Upper lobe of right lung (tissue), 1 donor: ENCODE results near the gene NDRG4. TPM values are rescaled to one million over a fixed set of nuclear protein-coding genes. Genes with fewer than 3 reads are reported as not detected.

ENCODE experiments used
- ATAC-seq: fragments of 200-7000 bp; cut with Tn5 transposase; one replicate; pipeline ENCODE4 v1.9.1; 2020; ENCODE audit warnings: mild to moderate bottlenecking, moderate library complexity
- DNase-seq: peaks from one replicate; pipeline ENCODE4 v3.0.0-alpha.2; 2020
- H3K27ac ChIP-seq: fragments of 200-600 bp; one replicate; pipeline ENCODE4 v1.8.0; 2022
- H3K27me3 ChIP-seq: fragments of 200-600 bp; one replicate; pipeline ENCODE4 v1.8.0; 2022; ENCODE audit warnings: mild to moderate bottlenecking
- H3K36me3 ChIP-seq: fragments of 200-600 bp; one replicate; pipeline ENCODE4 v1.8.0; 2022
- H3K4me1 ChIP-seq: fragments of 200-600 bp; one replicate; pipeline ENCODE4 v1.8.0; 2022
- H3K4me3 ChIP-seq: fragments of 200-600 bp; one replicate; pipeline ENCODE4 v1.8.0; 2022; ENCODE audit warnings: mild to moderate bottlenecking
- H3K9me3 ChIP-seq: fragments of 200-600 bp; one replicate; pipeline ENCODE4 v1.8.0; 2022
- intact Hi-C: fragments of 100-400 bp; cut with DNase I; formaldehyde crosslinking; loops from one replicate; pipeline ENCODE4 v1.11.0; 2022
- total RNA-seq: library from RNA; stranded (reverse); fragmentation: NEBNext Ultra II Directional; extraction: Animal tissue kit (Norgen Biotek cat#: 25700); gene quantifications from one replicate; pipeline ENCODE4 v1.2.1, GENCODE V29; 2021
- TF ChIP-seq, protein P1 (sequence below): fragments of 200-600 bp; IDR thresholded peaks from one replicate; pipeline ENCODE4 v1.8.0; 2022; ENCODE audit warnings: antibody characterized with exemption
- donor health status: DM: no; HTN: yes; CAD: no; lungs with severe emphysema.

NDRG4 gene
- total RNA-seq, 1 donor from 2014 or later: 48.1 TPM

GRCh38 chr16:58497468-58497867, 2.5 kb upstream of the NDRG4 start:
- Histone ChIP-seq H3K4me1 (peaks cover 4% of the 10 kb centered on the region), H3K27ac (no peak overlapping the region), H3K9me3 (no peaks in the 10 kb centered on the region), H3K4me3 (no peak overlapping the region), H3K27me3 (peaks cover 24% of the 10 kb centered on the region), H3K36me3 (no peaks in the 10 kb centered on the region)
- TF ChIP-seq, protein P1, sequence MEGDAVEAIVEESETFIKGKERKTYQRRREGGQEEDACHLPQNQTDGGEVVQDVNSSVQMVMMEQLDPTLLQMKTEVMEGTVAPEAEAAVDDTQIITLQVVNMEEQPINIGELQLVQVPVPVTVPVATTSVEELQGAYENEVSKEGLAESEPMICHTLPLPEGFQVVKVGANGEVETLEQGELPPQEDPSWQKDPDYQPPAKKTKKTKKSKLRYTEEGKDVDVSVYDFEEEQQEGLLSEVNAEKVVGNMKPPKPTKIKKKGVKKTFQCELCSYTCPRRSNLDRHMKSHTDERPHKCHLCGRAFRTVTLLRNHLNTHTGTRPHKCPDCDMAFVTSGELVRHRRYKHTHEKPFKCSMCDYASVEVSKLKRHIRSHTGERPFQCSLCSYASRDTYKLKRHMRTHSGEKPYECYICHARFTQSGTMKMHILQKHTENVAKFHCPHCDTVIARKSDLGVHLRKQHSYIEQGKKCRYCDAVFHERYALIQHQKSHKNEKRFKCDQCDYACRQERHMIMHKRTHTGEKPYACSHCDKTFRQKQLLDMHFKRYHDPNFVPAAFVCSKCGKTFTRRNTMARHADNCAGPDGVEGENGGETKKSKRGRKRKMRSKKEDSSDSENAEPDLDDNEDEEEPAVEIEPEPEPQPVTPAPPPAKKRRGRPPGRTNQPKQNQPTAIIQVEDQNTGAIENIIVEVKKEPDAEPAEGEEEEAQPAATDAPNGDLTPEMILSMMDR: no peak
- ATAC-seq (no peak), DNase-seq (no peak)
- intact Hi-C loops: no loop called here

DNA sequence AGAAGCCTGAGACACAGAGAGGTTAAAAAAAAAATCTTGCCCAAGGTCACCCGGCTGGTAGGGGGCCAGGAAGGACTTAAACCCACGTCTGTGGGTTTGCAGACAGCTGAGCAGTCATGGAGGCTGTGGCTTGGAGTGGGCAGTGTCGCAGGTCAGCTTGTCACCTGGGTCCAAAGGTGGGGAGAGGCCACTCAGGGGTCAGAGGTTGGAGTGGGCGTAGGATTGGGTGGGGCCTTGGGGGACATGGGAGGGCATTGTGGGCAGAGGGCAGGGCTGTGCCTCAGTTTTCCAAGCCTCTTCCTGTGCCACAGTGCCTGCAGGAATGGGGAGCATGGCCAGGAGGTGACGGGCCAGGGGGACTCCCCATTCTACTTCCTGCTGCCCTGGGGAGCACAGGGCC, 2.0 kb upstream of the NDRG4 start:
- intact Hi-C loops: no loop called here
- TF ChIP-seq, protein P1: no peak
- no peak overlapping the region for H3K4me3 ChIP-seq
- ATAC-seq (no peak), DNase-seq (no peak)
- H3K9me3 ChIP-seq: no peaks in the 10 kb centered on the region
- H3K36me3 ChIP-seq: no peaks in the 10 kb centered on the region
- peaks cover 4% of the 10 kb centered on the region for H3K4me1 ChIP-seq
- H3K27me3 ChIP-seq: peaks cover 28% of the 10 kb centered on the region
- no peak overlapping the region for H3K27ac ChIP-seq

GRCh38 chr16:58498341-58499091, 1.4 kb upstream of the NDRG4 start:
- intact Hi-C loops: no loop called here
- no peak overlapping the region for H3K4me3 ChIP-seq
- H3K9me3 ChIP-seq: no peaks in the 10 kb centered on the region
- DNase-seq (no peak), ATAC-seq (no peak)
- H3K27ac ChIP-seq: no peak overlapping the region
- H3K36me3 ChIP-seq: no peaks in the 10 kb centered on the region
- peaks cover 4% of the 10 kb centered on the region for H3K4me1 ChIP-seq
- H3K27me3 ChIP-seq: peaks cover 28% of the 10 kb centered on the region
- TF ChIP-seq, protein P1: no peak

DNA sequence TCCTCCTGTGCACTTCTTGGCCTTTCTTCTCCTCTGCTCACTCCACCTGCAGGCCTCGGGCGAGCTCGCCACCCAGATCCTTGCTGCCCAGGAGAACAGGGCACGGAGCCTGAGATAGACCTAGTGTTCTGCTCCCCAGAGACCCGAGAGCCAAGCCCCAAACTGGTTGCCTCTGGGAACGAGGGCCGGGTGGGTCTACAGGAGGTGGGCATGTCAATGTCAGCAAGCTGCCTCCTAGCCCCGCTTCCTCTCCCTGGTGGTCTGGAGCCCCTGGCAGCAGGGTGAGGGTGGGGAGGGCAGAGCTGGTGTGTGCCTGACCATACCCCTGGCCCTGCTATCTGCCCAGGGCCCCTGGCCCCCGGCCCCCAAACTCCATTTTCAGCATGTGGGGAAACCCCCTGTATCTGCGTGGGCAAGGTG, 841 bp upstream of the NDRG4 start:
- Histone ChIP-seq H3K4me1 (peaks cover 4% of the 10 kb centered on the region), H3K27me3 (peaks cover 30% of the 10 kb centered on the region), H3K4me3 (no peak overlapping the region), H3K9me3 (no peaks in the 10 kb centered on the region), H3K36me3 (no peaks in the 10 kb centered on the region), H3K27ac (no peak overlapping the region)
- DNase-seq (no peak), ATAC-seq (no peak)
- intact Hi-C loops: no loop called here
- TF ChIP-seq, protein P1: no peak

DNA sequence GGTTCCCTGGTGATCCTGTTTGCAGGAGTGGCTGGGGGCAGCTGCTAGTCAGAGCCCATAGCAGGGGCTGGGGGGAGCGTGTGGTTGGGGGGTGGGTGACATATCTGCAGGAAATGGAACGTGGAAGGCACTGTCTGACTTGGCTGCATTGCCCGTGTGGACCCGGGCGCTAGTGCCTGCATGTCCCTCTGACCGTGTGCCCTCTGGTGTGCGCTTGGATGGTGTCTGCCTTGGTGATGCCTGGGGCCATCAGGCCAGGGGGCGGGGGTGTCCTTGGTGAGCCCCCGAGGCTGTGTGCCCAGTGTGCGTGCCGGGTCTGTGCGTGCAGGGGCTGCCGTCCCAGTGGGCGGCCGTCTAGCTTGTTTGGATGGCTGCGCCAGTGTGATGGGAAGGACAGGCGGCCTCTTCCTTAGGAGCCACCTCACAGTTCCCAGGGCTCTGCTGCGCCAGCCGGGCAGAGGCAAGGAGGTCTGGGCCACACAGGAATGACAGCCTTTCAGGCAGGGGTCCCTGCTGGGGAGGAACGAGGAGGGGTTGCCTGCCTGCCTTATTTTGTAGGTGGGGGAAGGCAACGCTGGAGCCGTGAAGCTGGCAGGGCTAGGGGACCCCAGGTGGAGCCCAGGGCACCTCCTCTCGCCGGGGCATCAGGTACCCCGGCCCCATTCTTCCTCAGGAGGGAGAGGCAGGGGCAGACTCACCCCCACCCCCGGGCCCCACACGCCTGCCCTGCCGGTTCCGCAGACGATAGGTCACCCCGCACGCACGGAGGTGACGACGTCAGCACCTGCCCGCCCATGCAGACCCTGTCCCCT, 693 bp downstream of the NDRG4 start:
- no peak overlapping the region for H3K27ac ChIP-seq
- H3K36me3 ChIP-seq: no peaks in the 10 kb centered on the region
- DNase-seq: no peak
- H3K9me3 ChIP-seq: no peaks in the 10 kb centered on the region
- peak overlapping the region; percentile 23 for H3K4me3 ChIP-seq
- intact Hi-C loops: no loop called here
- H3K4me1 ChIP-seq: peaks cover 4% of the 10 kb centered on the region
- TF ChIP-seq, protein P1: no peak
- ATAC-seq: no peak
- peaks cover 34% of the 10 kb centered on the region for H3K27me3 ChIP-seq
